Body of pancreas (tissue), 4 donors: ENCODE measurements around the gene CELA2A.
"Not testable (repeated sequence)": the region's sequence is repeated elsewhere in the genome, so short reads cannot be mapped to it uniquely, and the experiment has no call there.

ENCODE experiments used
- POLR2A ChIP-seq, 3 donors: fragments of 450-650 bp; IDR thresholded peaks; one replicate each; pipeline ENCODE4 v1.6.1; 2016; ENCODE audit warnings: antibody characterized with exemption in 3 of 3, mild to moderate bottlenecking in 2 of 3
- TF ChIP-seq, protein P1 (sequence below), 7 experiments: fragments of 450-650 bp in 4 of 7; fragments of 200-600 bp in 3 of 7; sonication (generic) in 3 of 7; IDR thresholded peaks; one replicate each; pipeline ENCODE4 v1.5.1; 2016 to 2019; ENCODE audit warnings: antibody characterized with exemption in 7 of 7

GRCh38 chr1:15463926-15464322, 7.4 kb downstream of the CELA2A start:
- TF ChIP-seq, protein P1, sequence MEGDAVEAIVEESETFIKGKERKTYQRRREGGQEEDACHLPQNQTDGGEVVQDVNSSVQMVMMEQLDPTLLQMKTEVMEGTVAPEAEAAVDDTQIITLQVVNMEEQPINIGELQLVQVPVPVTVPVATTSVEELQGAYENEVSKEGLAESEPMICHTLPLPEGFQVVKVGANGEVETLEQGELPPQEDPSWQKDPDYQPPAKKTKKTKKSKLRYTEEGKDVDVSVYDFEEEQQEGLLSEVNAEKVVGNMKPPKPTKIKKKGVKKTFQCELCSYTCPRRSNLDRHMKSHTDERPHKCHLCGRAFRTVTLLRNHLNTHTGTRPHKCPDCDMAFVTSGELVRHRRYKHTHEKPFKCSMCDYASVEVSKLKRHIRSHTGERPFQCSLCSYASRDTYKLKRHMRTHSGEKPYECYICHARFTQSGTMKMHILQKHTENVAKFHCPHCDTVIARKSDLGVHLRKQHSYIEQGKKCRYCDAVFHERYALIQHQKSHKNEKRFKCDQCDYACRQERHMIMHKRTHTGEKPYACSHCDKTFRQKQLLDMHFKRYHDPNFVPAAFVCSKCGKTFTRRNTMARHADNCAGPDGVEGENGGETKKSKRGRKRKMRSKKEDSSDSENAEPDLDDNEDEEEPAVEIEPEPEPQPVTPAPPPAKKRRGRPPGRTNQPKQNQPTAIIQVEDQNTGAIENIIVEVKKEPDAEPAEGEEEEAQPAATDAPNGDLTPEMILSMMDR (IDR thresholded peaks at IDR 0.05), result not testable (repeated sequence)
- not testable (repeated sequence) for TF ChIP-seq POLR2A (IDR thresholded peaks at IDR 0.05)
